Adrenal gland (tissue), 12 donors: ENCODE data around the gene DSTYK. TPM values are rescaled to one million over a fixed set of nuclear protein-coding genes. Genes with fewer than 3 reads are reported as not detected.

Experiments used
- DNase-seq, 7 donors: peaks; one replicate each; pipeline ENCODE4 v3.0.0-alpha.2; 2019 to 2020
- H3K27ac ChIP-seq, 5 donors: fragments of 200-600 bp; sonication (generic) in 4 of 5; 1 replicate in 3 of 5; 2 replicates in 2 of 5; pipeline versions ENCODE4 v1.5.1 to v1.8.0; 2016 to 2020; ENCODE audit warnings: mild to moderate bottlenecking in 1 of 5
- H3K27me3 ChIP-seq: fragments of 200-600 bp; 2 replicates; pipeline ENCODE4 v1.8.0; 2021
- H3K36me3 ChIP-seq, 2 donors: fragments of 200-600 bp; replicated peaks in 1 of 2; 1 replicate in 1 of 2; 2 replicates in 1 of 2; pipeline versions ENCODE4 v1.5.1 to v1.8.0; 2018 to 2022
- H3K4me1 ChIP-seq, 2 donors: fragments of 200-600 bp; replicated peaks in 1 of 2; 1 replicate in 1 of 2; 2 replicates in 1 of 2; pipeline versions ENCODE4 v1.5.1 to v1.8.0; 2018 to 2021
- H3K4me3 ChIP-seq, 4 donors: fragments of 200-600 bp; sonication (generic) in 3 of 4; one replicate each; pipeline ENCODE4 v1.5.1; 2016 to 2018
- H3K9me3 ChIP-seq, 3 donors: fragments of 200-600 bp; sonication (generic) in 1 of 3; replicated peaks in 1 of 3; 1 replicate in 2 of 3; 2 replicates in 1 of 3; pipeline versions ENCODE4 v1.5.1 to v1.8.0; 2016 to 2021
- CTCF ChIP-seq, 6 experiments: fragments of 450-650 bp in 4 of 6; fragments of 200-600 bp in 2 of 6; sonication (generic) in 1 of 6; IDR thresholded peaks; 1 replicate in 5 of 6; 2 replicates in 1 of 6; pipeline versions ENCODE4 v1.5.1 to v1.8.0; 2016 to 2021; ENCODE audit warnings: antibody characterized with exemption in 6 of 6, mild to moderate bottlenecking in 2 of 6, moderate library complexity in 1 of 6
- POLR2A ChIP-seq, 2 donors: fragments of 450-650 bp; IDR thresholded peaks; one replicate each; pipeline ENCODE4 v1.6.1; 2017; ENCODE audit warnings: antibody characterized with exemption in 2 of 2, mild to moderate bottlenecking in 2 of 2, moderate library complexity in 1 of 2
- WGBS, 4 donors: extraction: QIAGEN DNeasy Blood & Tissue Kit in 2 of 4; methylation state at CpG; one replicate each; pipeline versions ENCODE4 v1.1.5 to v1.1.7; 2013 to 2017; 5-methylcytosine and 5-hydroxymethylcytosine counted together
- intact Hi-C, 2 donors: fragments of 100-400 bp; cut with DNase I; formaldehyde crosslinking; loops; one replicate each; pipeline versions ENCODE4 v1.14.1 to v1.15.0; 2022 to 2023
- polyA plus RNA-seq, 3 donors: library from polyadenylated mRNA; stranded (reverse); fragments of 200-250 nt in 2 of 3; fragments of 350-450 nt in 1 of 3; fragmentation: Illumina TruSeq in 1 of 3; extraction: RNeasy Lipid Tissue Mini Kit (QIAGEN cat#74804) in 1 of 3; gene quantifications; one replicate each; pipeline ENCODE4 v1.2.3, GENCODE V29; 2013 to 2014
- total RNA-seq, 9 donors: library from RNA; depleted of rRNA in 4 of 9; stranded (reverse); fragments of >200 nt in 4 of 9; fragments of 120-200 nt in 1 of 9; fragmentation: NEBNext Ultra II Directional in 1 of 9; extraction: Animal tissue kit (Norgen Biotek cat#: 25700) in 1 of 9; gene quantifications; one replicate each; pipeline versions ENCODE4 v1.1.0 to v1.2.4, GENCODE V29; 2013 to 2023
- donor health status: healthy with polysubstance abuse.
- donor health status: Bipolar disorder and iron deficiency.
- donor health status: DM: yes; HTN: yes; CAD: no.
- donor health status: DM: no; HTN: no; CAD: no.
- donor health status: DM: no; HTN: no; CAD: no.
- donor health status: DM: yes; HTN: yes; CAD: no.

The DSTYK gene
- total and polyA plus RNA-seq, 12 donors: 4.4 to 22.9 (median 16.1) TPM

GRCh38 chr1:205189131-205189530 is 22.4 kb downstream of the DSTYK start:
- H3K4me1 ChIP-seq: peaks cover 14 to 45% of the 10 kb centered on the region in 2 donors
- no peak for DNase-seq
- H3K36me3 ChIP-seq: peaks cover 0 to 19% of the 10 kb centered on the region in 2 donors
- H3K4me3 ChIP-seq: no peak overlapping the region
- no peak for TF ChIP-seq CTCF (IDR thresholded peaks at IDR 0.05)
- TF ChIP-seq POLR2A (IDR thresholded peaks at IDR 0.05): no peak
- H3K27me3 ChIP-seq: no peaks in the 10 kb centered on the region
- WGBS, 4 donors: 42 to 53% (median 44%) methylated on average over 2 of the region's 2 CpGs
- intact Hi-C loops: no loop called here
- no peaks in the 10 kb centered on the region for H3K9me3 ChIP-seq
- H3K27ac ChIP-seq: peak overlapping the region in 2 of 5 donors; percentile 0 to 20

- TF ChIP-seq POLR2A (IDR thresholded peaks at IDR 0.05) (no peak), CTCF (IDR thresholded peaks at IDR 0.05) (no peak)
- H3K4me1 ChIP-seq: peaks cover 14 to 50% of the 10 kb centered on the region in 2 donors
- 38 to 86% (median 58%) methylated on average over 2 of the region's 2 CpGs for WGBS, 4 donors
- H3K4me3 ChIP-seq: no peak overlapping the region
- no peaks in the 10 kb centered on the region for H3K9me3 ChIP-seq
- intact Hi-C loops: no loop called here
- DNase-seq: no peak
- no peaks in the 10 kb centered on the region for H3K27me3 ChIP-seq
- peaks cover 0 to 19% of the 10 kb centered on the region in 2 donors for H3K36me3 ChIP-seq
- peak overlapping the region in 1 of 5 donors; percentile 0 for H3K27ac ChIP-seq
Observed at GRCh38 chr1:205188596-205188995, 22.9 kb downstream of the DSTYK start.

GRCh38 chr1:205188098-205188497 is 23.4 kb downstream of the DSTYK start:
- Histone ChIP-seq H3K27ac (peak overlapping the region in 1 of 5 donors; percentile 1), H3K36me3 (peaks cover 0 to 19% of the 10 kb centered on the region in 2 donors), H3K27me3 (no peaks in the 10 kb centered on the region), H3K9me3 (no peaks in the 10 kb centered on the region), H3K4me3 (no peak overlapping the region), H3K4me1 (peaks cover 14 to 55% of the 10 kb centered on the region in 2 donors)
- TF ChIP-seq POLR2A (IDR thresholded peaks at IDR 0.05) (no peak), CTCF (IDR thresholded peaks at IDR 0.05) (no peak)
- intact Hi-C loops: no loop called here
- no peak for DNase-seq
- 27 to 50% (median 38%) methylated on average over 2 of the region's 2 CpGs for WGBS, 4 donors

- Histone ChIP-seq H3K27me3 (no peaks in the 10 kb centered on the region), H3K9me3 (no peaks in the 10 kb centered on the region), H3K4me1 (peaks cover 14 to 59% of the 10 kb centered on the region in 2 donors), H3K4me3 (no peak overlapping the region), H3K27ac (no peak overlapping the region), H3K36me3 (peaks cover 0 to 19% of the 10 kb centered on the region in 2 donors)
- no peak for DNase-seq
- 90 to 100% (median 96%) methylated on average over 4 to 10 of the region's 10 CpGs for WGBS, 4 donors
- no peak for TF ChIP-seq POLR2A (IDR thresholded peaks at IDR 0.05)
- no peak for TF ChIP-seq CTCF (IDR thresholded peaks at IDR 0.05)
- intact Hi-C loops: no loop called here
Observed at GRCh38 chr1:205187420-205187819, 24.1 kb downstream of the DSTYK start.
